GM18867 (cell line): ENCODE results near the gene TIMM17A.

Experiments
- ATAC-seq: cut with Tn5 transposase; IDR thresholded peaks from one replicate; pipeline ENCODE4 v1.9.1; 2021; ENCODE audit warnings: mild to moderate bottlenecking, moderate library complexity; ENCODE audit not compliant: unreplicated experiment

The TIMM17A gene

DNA sequence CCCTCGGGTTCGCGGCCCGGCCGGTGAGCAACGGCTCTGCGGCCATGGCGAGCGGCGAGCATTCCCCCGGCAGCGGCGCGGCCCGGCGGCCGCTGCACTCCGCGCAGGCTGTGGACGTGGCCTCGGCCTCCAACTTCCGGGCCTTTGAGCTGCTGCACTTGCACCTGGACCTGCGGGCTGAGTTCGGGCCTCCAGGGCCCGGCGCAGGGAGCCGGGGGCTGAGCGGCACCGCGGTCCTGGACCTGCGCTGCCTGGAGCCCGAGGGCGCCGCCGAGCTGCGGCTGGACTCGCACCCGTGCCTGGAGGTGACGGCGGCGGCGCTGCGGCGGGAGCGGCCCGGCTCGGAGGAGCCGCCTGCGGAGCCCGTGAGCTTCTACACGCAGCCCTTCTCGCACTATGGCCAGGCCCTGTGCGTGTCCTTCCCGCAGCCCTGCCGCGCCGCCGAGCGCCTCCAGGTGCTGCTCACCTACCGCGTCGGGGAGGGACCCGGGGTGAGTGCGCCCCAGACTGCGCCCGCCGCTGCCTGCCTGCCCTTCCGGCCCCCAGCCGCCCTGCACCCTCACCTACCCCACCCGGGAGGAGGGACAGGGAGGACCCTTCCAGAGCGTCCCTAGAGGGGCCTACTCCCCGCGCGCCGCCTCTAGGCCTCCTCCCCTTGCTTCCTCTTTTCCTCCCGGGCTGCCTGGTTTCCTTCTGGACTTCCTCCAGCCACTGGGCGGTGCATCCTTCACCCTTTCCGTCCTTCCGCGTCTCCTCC is 27.5 kb downstream of the TIMM17A start, which contains the start of gene RNPEP:
RNPEP (plus strand) TSS at position 26 of the 757 bp plus-strand sequence; CDS start at position 45, 19 bp downstream.
- ATAC-seq: peak; percentile 74

- no peak for ATAC-seq
These were observed 28.1 kb downstream of the TIMM17A start for GRCh38 chr1:201983380-201983805.

- no peak for ATAC-seq
These were observed 29.1 kb downstream of the TIMM17A start for GRCh38 chr1:201984446-201984845.

GRCh38 chr1:201985355-201985754 is 30.1 kb downstream of the TIMM17A start:
- ATAC-seq: no peak

DNA sequence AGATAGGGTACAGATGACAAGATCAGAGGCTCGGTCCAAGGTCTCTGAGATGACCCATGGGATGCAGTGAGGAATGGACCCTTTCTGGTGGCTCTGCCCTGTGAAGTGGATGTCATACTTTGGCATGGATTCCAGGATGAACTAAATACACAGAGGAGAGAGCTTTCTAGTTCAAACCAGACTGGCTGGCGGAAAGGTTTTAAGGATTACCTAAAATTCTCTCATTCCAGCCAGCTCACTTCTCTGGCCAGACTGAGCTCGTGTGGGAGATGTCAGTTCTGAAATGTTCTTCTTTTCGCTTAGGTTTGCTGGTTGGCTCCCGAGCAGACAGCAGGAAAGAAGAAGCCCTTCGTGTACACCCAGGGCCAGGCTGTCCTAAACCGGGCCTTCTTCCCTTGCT is 33.3 kb downstream of the TIMM17A start:
- ATAC-seq: no peak

DNA sequence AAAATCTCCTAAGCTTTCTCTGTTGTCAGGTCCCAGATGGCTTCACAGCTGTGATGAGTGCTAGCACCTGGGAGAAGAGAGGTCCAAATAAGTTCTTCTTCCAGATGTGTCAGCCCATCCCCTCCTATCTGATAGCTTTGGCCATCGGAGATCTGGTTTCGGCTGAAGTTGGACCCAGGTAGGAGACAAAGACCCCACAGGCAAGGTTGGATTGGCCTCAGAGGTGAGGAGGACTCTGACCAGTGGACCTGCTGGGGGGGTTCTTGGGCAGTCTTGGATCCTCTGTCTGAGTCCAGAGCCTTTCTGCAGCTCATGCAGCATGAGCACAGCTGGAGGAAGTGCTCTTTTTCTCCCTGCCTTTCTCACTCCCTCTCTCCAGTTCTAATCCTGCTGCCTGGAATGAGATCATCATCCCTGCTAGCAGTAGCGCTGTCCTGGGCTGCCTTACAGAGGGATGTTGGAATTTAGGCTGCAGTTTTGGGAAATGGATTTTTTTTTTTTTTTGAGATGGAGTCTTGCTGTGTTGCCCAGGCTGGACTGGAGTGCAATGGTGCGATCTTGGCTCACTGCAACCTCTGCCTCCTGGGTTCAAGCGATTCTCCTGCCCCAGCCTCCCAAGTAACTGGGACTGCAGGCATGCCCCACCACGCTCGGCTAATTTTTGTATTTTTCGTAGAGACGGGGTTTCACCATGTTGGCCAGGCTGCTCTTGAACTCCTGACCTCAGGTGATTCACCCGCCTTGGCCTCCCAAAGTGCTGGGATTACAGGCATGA is 34.2 kb downstream of the TIMM17A start:
- no peak for ATAC-seq

GRCh38 chr1:201990427-201990826 is 35.1 kb downstream of the TIMM17A start:
- no peak for ATAC-seq

GRCh38 chr1:201999625-202000238 is 44.4 kb downstream of the TIMM17A start:
- ATAC-seq: no peak

DNA sequence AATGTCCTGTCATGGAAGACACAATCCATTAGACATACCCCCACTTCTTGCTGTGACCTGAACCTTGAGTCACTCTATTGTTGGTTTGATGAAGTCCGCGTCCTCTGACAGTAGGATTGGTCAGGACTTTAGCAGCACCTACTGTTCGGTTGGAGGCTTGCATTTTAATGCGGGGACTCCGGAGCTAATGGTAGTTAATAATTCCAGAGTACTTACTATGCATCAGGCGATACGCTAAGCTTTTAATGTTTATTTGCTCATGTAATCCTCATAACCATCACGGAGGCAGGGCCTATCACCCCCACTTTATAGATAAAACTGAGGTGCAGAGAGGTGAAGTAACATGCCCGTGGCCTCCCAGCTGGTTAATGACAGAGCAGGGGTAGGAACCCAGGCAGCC is 47.2 kb downstream of the TIMM17A start:
- ATAC-seq: no peak

DNA sequence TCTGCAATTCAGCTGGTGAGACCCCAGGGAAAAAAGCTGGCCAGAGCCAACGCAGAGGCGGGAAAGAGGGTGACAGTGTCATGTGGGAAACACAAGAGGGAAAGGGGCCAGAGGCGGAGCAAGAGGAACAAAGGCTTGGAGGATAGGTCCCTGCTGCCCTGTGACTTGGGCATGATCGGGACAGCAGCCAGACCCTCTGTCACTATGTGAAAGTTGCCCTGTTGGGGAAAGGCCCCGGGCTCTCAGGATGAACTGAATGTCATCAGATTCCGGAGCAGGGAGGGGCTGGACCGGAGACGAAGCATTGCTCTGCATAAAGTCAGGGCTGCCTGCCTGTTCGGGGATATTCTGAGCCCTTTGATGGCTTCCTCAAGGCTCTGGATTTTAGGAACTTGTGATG is 49.4 kb downstream of the TIMM17A start:
- no peak for ATAC-seq

GRCh38 chr1:202005958-202006357 is 50.7 kb downstream of the TIMM17A start:
- ATAC-seq: no peak

- no peak for ATAC-seq
These were observed 52.0 kb downstream of the TIMM17A start for GRCh38 chr1:202007304-202007703.

DNA sequence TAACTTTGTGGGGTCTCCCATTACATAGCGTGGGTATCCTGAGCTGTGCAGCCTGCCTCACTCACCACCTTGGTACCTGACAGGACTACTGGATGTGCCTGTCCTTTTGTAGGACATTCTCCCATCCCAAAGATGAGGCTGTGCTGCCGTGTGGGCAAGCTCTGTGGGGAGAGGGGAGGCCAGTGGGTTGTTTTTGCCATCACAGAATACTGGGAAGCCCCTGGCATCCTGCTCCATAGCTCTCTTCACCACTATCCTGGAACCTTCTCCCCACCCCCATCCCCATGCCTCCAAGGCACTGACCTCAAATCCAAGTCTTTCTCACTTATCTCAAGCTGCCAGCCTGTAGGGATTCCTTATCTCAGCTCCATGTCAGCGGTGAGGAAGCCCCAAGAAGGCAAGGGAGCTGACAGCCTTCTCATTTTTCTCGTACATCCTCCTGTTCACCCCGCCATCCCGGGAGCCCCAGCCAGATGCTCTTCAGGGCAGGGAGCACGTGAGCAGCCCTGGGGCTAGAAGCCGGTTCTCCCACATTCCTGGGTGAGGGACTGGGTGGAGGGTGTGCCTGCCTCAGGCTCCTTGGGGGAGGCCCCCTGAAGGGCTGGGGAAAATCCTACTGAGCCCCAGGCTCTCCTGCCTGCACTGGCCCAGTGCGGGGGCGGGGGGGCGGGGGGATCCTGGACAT is 52.6 kb downstream of the TIMM17A start:
- ATAC-seq: no peak

DNA sequence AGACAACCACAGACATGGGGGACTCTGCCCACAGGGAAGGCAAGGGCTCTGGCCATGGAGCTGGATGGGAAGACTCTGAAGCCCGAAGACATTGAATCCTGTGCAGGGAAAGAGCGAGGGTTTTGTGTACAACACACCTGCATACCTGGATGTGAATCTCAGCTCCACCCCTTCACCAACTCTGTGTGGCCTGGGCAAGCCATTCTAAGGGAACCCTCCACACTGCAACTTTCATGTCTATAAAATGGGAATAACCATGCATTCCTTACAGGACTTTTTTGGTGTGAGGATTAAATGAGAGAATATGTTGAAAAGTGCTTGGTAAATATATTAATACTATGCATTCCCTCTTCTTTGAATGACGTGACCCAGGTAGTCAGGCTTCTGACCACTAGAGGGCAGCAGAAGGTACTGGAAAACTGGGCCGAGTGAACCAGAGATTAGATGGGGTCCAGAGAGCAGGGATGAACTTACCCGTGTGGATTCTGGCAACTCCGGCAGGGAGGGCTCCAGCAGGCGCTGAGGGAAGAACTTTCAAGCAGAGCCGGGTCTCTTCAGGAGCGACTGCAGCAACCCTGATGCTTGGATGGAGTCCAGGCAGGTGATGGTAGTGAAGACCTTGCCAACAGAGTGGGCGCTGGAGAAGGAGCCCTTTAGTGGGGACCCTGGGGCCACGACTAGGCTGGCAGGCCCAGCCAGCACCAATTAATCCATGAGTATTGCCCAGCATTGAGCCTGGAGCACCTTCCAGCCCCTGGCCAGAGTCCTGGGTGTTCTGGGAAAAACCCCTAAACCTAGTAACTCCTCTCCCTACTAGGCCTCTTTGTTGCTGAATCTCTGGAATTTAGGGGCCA is 54.2 kb downstream of the TIMM17A start:
- no peak for ATAC-seq

GRCh38 chr1:202010180-202011015 is 55.1 kb downstream of the TIMM17A start, which contains the start of gene ELF3:
ELF3 (plus strand) TSS chr1:202010587; CDS start chr1:202011137, 550 bp downstream.
- ATAC-seq: peak; percentile 75

DNA sequence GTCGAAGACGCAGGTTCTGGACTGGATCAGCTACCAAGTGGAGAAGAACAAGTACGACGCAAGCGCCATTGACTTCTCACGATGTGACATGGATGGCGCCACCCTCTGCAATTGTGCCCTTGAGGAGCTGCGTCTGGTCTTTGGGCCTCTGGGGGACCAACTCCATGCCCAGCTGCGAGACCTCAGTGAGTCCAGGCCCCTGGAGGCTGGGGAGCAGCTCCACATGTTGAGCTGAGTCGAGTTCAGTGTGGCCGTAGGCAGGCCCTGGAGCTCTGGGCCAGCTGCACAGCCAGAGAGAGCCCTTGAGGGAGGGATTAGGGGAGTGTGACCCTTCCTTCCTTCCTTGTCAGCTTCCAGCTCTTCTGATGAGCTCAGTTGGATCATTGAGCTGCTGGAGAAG is 56.7 kb downstream of the TIMM17A start:
- ATAC-seq: no peak

DNA sequence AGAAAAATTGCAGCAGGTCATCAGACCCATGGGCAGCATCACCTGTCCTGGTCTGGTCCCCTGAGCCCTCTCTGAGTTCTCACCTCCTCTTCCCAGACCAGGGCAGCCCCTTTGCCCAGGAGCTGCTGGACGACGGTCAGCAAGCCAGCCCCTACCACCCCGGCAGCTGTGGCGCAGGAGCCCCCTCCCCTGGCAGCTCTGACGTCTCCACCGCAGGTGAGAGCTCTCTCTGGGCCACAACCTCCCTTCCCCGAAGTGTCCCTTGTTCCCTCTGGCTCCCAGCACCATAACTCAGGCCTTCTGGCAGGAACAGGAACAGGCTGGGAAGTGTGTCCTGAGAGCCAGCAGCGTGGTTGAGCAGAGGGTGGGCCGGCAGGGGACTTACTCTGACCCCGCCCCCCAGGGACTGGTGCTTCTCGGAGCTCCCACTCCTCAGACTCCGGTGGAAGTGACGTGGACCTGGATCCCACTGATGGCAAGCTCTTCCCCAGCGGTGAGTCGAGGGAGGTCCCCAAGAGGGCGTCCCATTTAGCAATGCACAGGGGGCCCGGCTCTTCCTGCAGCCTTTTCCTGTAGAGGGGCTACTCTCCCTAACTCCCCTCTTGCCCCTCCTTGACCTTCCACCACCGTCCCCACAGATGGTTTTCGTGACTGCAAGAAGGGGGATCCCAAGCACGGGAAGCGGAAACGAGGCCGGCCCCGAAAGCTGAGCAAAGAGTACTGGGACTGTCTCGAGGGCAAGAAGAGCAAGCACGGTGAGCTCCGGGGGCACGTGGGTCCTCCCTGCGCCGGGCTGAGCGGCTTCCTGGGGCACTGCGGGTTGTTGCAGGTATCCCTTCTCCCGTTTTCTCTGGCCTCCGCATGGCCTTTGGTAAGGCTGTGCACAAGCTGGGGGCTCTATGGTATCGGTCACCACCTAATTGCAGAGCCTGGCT is 57.5 kb downstream of the TIMM17A start:
- no peak for ATAC-seq

DNA sequence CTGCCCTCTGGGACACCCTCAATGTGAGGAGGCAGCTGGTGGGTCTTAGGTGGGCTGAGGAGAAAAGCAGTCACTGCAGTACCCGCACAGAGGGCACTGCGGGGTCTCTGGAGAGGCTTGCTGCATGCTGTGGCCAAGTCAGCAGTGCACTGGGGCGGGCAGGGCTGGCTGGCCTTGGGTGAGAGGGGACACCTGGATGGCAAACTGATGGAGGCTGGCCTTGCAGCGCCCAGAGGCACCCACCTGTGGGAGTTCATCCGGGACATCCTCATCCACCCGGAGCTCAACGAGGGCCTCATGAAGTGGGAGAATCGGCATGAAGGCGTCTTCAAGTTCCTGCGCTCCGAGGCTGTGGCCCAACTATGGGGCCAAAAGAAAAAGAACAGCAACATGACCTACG is 58.3 kb downstream of the TIMM17A start:
- no peak for ATAC-seq
